DND-41 (cell line): Measurements from ENCODE around the gene ZC3H10.
A peak's percentile ranks its signal among the peaks of the same experiment; 100 is the strongest.

Experiments
- ATAC-seq: fragments of 200-7000 bp; cut with Tn5 transposase; 3 replicates; pipeline ENCODE4 v1.9.1; 2021; ENCODE audit warnings: low read depth; ENCODE audit not compliant: insufficient read depth
- DNase-seq: peaks from one replicate; pipeline ENCODE4 v3.0.0-alpha.2; 2020
- H2AFZ ChIP-seq: 2 replicates; pipeline ENCODE4 v1.6.0; 2012; ENCODE audit warnings: low read depth, low read length
- H3K27ac ChIP-seq: 2 replicates; pipeline ENCODE4 v1.5.1; 2012; ENCODE audit warnings: low read length, inconsistent platforms
- H3K27me3 ChIP-seq: fragments of 200-600 bp; sonication (generic); 2 replicates; pipeline ENCODE4 v1.6.0; 2012; ENCODE audit warnings: low read length, mild to moderate bottlenecking, inconsistent platforms; ENCODE audit not compliant: insufficient read depth, poor library complexity
- H3K36me3 ChIP-seq: 2 replicates; pipeline ENCODE4 v1.5.1; 2012; ENCODE audit warnings: low read length, inconsistent platforms; ENCODE audit not compliant: insufficient read depth
- H3K4me1 ChIP-seq: 2 replicates; pipeline ENCODE4 v1.5.1; 2012; ENCODE audit warnings: mild to moderate bottlenecking, low read length; ENCODE audit not compliant: insufficient read depth
- H3K4me2 ChIP-seq: 2 replicates; pipeline ENCODE4 v1.6.0; 2012; ENCODE audit warnings: mild to moderate bottlenecking, moderate library complexity, low read length, inconsistent platforms; ENCODE audit not compliant: insufficient read depth
- H3K4me3 ChIP-seq, 2 experiments: fragments of 200-600 bp in 1 of 2; shearing (Covaris generic) in 1 of 2; 2 replicates each; pipeline ENCODE4 v1.5.1; 2012 to 2016; ENCODE audit warnings: inconsistent platforms in 2 of 2, low read length in 2 of 2, mild to moderate bottlenecking in 2 of 2, low read depth in 1 of 2, moderate library complexity in 1 of 2
- H3K79me2 ChIP-seq: 2 replicates; pipeline ENCODE4 v1.6.0; 2012; ENCODE audit warnings: low read length, inconsistent platforms; ENCODE audit not compliant: insufficient read depth
- H3K9ac ChIP-seq: 2 replicates; pipeline ENCODE4 v1.6.0; 2012; ENCODE audit warnings: low read depth, mild to moderate bottlenecking, inconsistent platforms, low read length, moderate library complexity
- H3K9me3 ChIP-seq: 2 replicates; pipeline ENCODE4 v1.5.1; 2012; ENCODE audit warnings: low read length, moderate library complexity, mild to moderate bottlenecking, inconsistent platforms; ENCODE audit not compliant: insufficient read depth, severe bottlenecking
- H4K20me1 ChIP-seq: 2 replicates; pipeline ENCODE4 v1.6.0; 2012; ENCODE audit warnings: low read length; ENCODE audit not compliant: insufficient read depth
- CTCF ChIP-seq: IDR thresholded peaks from 2 replicates; pipeline ENCODE4 v1.5.1; 2012; ENCODE audit warnings: borderline replicate concordance, low read length, moderate library complexity, mild to moderate bottlenecking; ENCODE audit not compliant: poor library complexity, severe bottlenecking; ENCODE audit errors: extremely low read depth
- EZH2 ChIP-seq: IDR thresholded peaks from 3 replicates; pipeline ENCODE4 v1.6.1; 2012; ENCODE audit warnings: borderline replicate concordance, low read depth, mild to moderate bottlenecking, moderate library complexity, low read length, inconsistent platforms; ENCODE audit not compliant: severe bottlenecking

ZC3H10 gene

GRCh38 chr12:56104815-56105608 lies 13.1 kb upstream of the ZC3H10 start:
- no peak for TF ChIP-seq EZH2
- TF ChIP-seq CTCF: peak; percentile 11
- Histone ChIP-seq H3K36me3 (peaks cover 55% of the 10 kb centered on the region), H3K27me3 (no peaks in the 10 kb centered on the region), H3K9me3 (no peaks in the 10 kb centered on the region), H3K79me2 (peaks cover 50% of the 10 kb centered on the region), H3K27ac (peak overlapping the region; percentile 92), H3K4me2 (peak overlapping the region; percentile 80), H3K9ac (peak overlapping the region; percentile 94), H3K4me3 (peak overlapping the region; percentile 71 to 72), H2AFZ (peak overlapping the region; percentile 75), H3K4me1 (peaks cover 47% of the 10 kb centered on the region), H4K20me1 (peaks cover 29% of the 10 kb centered on the region)
- ATAC-seq (peak; percentile 2; the same call in 2 of the 3 replicates), DNase-seq (peak; percentile 51)

- no peak overlapping the region for H2AFZ ChIP-seq
- H3K27ac ChIP-seq: peak overlapping the region; percentile 92
- H3K36me3 ChIP-seq: peaks cover 60% of the 10 kb centered on the region
These were observed 12.5 kb upstream of the ZC3H10 start for GRCh38 chr12:56105609-56105902.

GRCh38 chr12:56107242-56107641 lies 10.8 kb upstream of the ZC3H10 start:
- Histone ChIP-seq H3K4me1 (peaks cover 42% of the 10 kb centered on the region), H3K36me3 (peaks cover 76% of the 10 kb centered on the region), H3K4me2 (peak overlapping the region; percentile 80; the same call in 1 of the 2 replicates), H3K27ac (peak overlapping the region; percentile 15; the same call in 1 of the 2 replicates), H3K27me3 (no peaks in the 10 kb centered on the region), H4K20me1 (peaks cover 29% of the 10 kb centered on the region), H2AFZ (no peak overlapping the region), H3K79me2 (peaks cover 50% of the 10 kb centered on the region), H3K9me3 (no peaks in the 10 kb centered on the region), H3K4me3 (no peak overlapping the region), H3K9ac (no peak overlapping the region)
- DNase-seq: no peak
- TF ChIP-seq CTCF (no peak), EZH2 (no peak)
- no peak for ATAC-seq

More at GRCh38 chr12:56105609-56105902, 12.5 kb upstream of the ZC3H10 start:
- Histone ChIP-seq H3K9me3 (no peaks in the 10 kb centered on the region), H3K9ac (peak overlapping the region; percentile 94), H3K4me1 (peaks cover 47% of the 10 kb centered on the region), H3K27me3 (no peaks in the 10 kb centered on the region), H3K79me2 (peaks cover 50% of the 10 kb centered on the region), H3K4me3 (peak overlapping the region; percentile 71 to 72), H4K20me1 (peaks cover 29% of the 10 kb centered on the region), H3K4me2 (peak overlapping the region; percentile 80)
- no peak for TF ChIP-seq CTCF
- TF ChIP-seq EZH2: no peak
- ATAC-seq: no peak
- DNase-seq: no peak
